Endothelial cell of umbilical vein (primary cell): ENCODE data around the gene LBX2. TPM values are rescaled to one million over a fixed set of nuclear protein-coding genes. Genes with fewer than 3 reads are reported as not detected.
A peak's percentile ranks its signal among the peaks of the same experiment; 100 is the strongest.
"Not testable (repeated sequence)": the region's sequence is repeated elsewhere in the genome, so short reads cannot be mapped to it uniquely, and the experiment has no call there.

Experiments used
- BruUV-seq: library from RNA; stranded (reverse); fragments of 400-500 nt; replicated peaks from 2 replicates; lab custom pipeline; 2021; lab: Mats Ljungman, UMichigan
- CTCF ChIA-PET: fragments of 300-600, 350-600 bp; sonication (Branson Sonifier 250); formaldehyde crosslinking; loops from one replicate; lab custom pipeline; 2021; ENCODE audit warnings: antibody characterized with exemption, inconsistent platforms; lab: Charles Lee
- POLR2A ChIA-PET: fragments of 300-600, 350-600 bp; sonication (Branson Sonifier 250); formaldehyde crosslinking; loops from one replicate; lab custom pipeline; 2021; ENCODE audit warnings: antibody characterized with exemption, inconsistent platforms; lab: Charles Lee
- DNase-seq: peaks from one replicate; pipeline ENCODE4 v3.0.0-alpha.2; 2011; ENCODE audit warnings: low read depth, low spot score
- FAIRE-seq: peaks from 2 replicates; lab custom pipeline; 2011; peaks lifted over from hg19 to GRCh38; lab: Jason Lieb, UNC
- H2AFZ ChIP-seq: 2 replicates; pipeline ENCODE4 v1.6.0; 2012; ENCODE audit warnings: low read depth, low read length, control low read depth, inconsistent platforms
- H3K27ac ChIP-seq: 2 replicates; pipeline ENCODE4 v1.5.1; 2011; ENCODE audit warnings: low read depth, mild to moderate bottlenecking, control low read depth, low read length, moderate library complexity; ENCODE audit not compliant: insufficient read depth
- H3K27me3 ChIP-seq, 2 experiments: 2 replicates each; pipeline versions ENCODE4 v1.6.0 to v1.6.1; 2011; ENCODE audit warnings: low read length in 2 of 2, mixed read lengths in 1 of 2; ENCODE audit not compliant: control insufficient read depth in 2 of 2, insufficient read depth in 2 of 2
- H3K36me3 ChIP-seq, 2 experiments: 2 replicates in 1 of 2; 3 replicates in 1 of 2; pipeline ENCODE4 v1.5.1; 2011; ENCODE audit warnings: low read length in 2 of 2, mild to moderate bottlenecking in 1 of 2, moderate library complexity in 1 of 2; ENCODE audit not compliant: control insufficient read depth in 2 of 2, insufficient read depth in 2 of 2; ENCODE audit errors: extremely low read depth in 1 of 2
- H3K4me1 ChIP-seq: 3 replicates; pipeline ENCODE4 v1.5.1; 2011; ENCODE audit warnings: mild to moderate bottlenecking, low read length; ENCODE audit not compliant: control insufficient read depth, insufficient read depth; ENCODE audit errors: extremely low read depth
- H3K4me2 ChIP-seq: 2 replicates; pipeline ENCODE4 v1.6.1; 2011; ENCODE audit warnings: low read length, control low read depth, mixed read lengths; ENCODE audit not compliant: insufficient read depth
- H3K4me3 ChIP-seq, 3 experiments: fragments of 200-600 bp in 1 of 3; sonication (generic), shearing (Covaris generic) in 1 of 3; replicated peaks in 1 of 3; 2 replicates each; pipeline ENCODE4 v1.5.1; 2011 to 2016; ENCODE audit warnings: control low read depth in 3 of 3, low read length in 3 of 3, mild to moderate bottlenecking in 2 of 3, inconsistent platforms in 1 of 3, low read depth in 1 of 3, moderate library complexity in 1 of 3; ENCODE audit not compliant: insufficient read depth in 1 of 3
- H3K79me2 ChIP-seq: 2 replicates; pipeline ENCODE4 v1.6.0; 2012; ENCODE audit warnings: low read length, inconsistent platforms; ENCODE audit not compliant: control insufficient read depth, insufficient read depth
- H3K9ac ChIP-seq: replicated peaks from 2 replicates; pipeline ENCODE3; 2011; ENCODE audit warnings: low read length, control low read depth; ENCODE audit not compliant: insufficient read depth; ENCODE audit errors: extremely low read depth
- H3K9me1 ChIP-seq: replicated peaks from 3 replicates; pipeline ENCODE4 v1.6.0; 2011; ENCODE audit warnings: mild to moderate bottlenecking, low read length; ENCODE audit not compliant: control insufficient read depth, insufficient read depth; ENCODE audit errors: extremely low read depth
- H3K9me3 ChIP-seq: replicated peaks from 2 replicates; pipeline ENCODE4 v1.5.1; 2012; ENCODE audit warnings: low read length, inconsistent platforms; ENCODE audit not compliant: control insufficient read depth, insufficient read depth
- H4K20me1 ChIP-seq: replicated peaks from 2 replicates; pipeline ENCODE3; 2011; ENCODE audit warnings: mild to moderate bottlenecking, low read length; ENCODE audit not compliant: control insufficient read depth, insufficient read depth; ENCODE audit errors: extremely low read depth
- EZH2 ChIP-seq: IDR thresholded peaks from 2 replicates; pipeline ENCODE4 v1.6.1; 2012; ENCODE audit warnings: borderline replicate concordance, low read depth, mild to moderate bottlenecking, moderate library complexity, low read length, inconsistent platforms; ENCODE audit not compliant: severe bottlenecking
- FOS ChIP-seq: IDR thresholded peaks from 2 replicates; pipeline ENCODE4 v1.6.1; 2011; ENCODE audit warnings: mild to moderate bottlenecking, low read length, moderate library complexity, borderline replicate concordance; ENCODE audit not compliant: insufficient read depth
- GATA2 ChIP-seq: IDR thresholded peaks from 2 replicates; pipeline ENCODE4 v1.7.0; 2011; ENCODE audit warnings: low read depth, mild to moderate bottlenecking, moderate library complexity, mixed read lengths, low read length; ENCODE audit not compliant: insufficient read length, insufficient read depth
- dilution Hi-C: fragments of 300-500 bp; cut with MboI; formaldehyde crosslinking; loops from one replicate; pipeline ENCODE4 v1.15.0; 2019; ENCODE audit warnings: low sequenced_read_pairs; ENCODE audit not compliant: extremely low pct_ligation_motif_present
- intact Hi-C: fragments of 100-400 bp; cut with micrococcal nuclease; formaldehyde crosslinking; loops from one replicate; pipeline ENCODE4 v1.10.0; 2022
- polyA plus RNA-seq, 4 experiments: library from polyadenylated mRNA; depleted of rRNA in 3 of 4; stranded (reverse) in 3 of 4; unstranded in 1 of 4; fragments of >200 nt; gene quantifications; 2 replicates each; pipeline versions ENCODE4 v1.2.1 to v1.2.3, GENCODE V29; 2011 to 2012; ENCODE audit warnings: missing spikeins in 1 of 4
- total RNA-seq: library from RNA; stranded (reverse); gene quantifications from 2 replicates; pipeline ENCODE4 v1.2.3, GENCODE V29; 2021

The LBX2 gene
- total and polyA plus RNA-seq, 2 donors (not counting 3 experiments of a cell fraction or from before 2014, with no cell fraction given), result 2.8 to 3.8 TPM

DNA sequence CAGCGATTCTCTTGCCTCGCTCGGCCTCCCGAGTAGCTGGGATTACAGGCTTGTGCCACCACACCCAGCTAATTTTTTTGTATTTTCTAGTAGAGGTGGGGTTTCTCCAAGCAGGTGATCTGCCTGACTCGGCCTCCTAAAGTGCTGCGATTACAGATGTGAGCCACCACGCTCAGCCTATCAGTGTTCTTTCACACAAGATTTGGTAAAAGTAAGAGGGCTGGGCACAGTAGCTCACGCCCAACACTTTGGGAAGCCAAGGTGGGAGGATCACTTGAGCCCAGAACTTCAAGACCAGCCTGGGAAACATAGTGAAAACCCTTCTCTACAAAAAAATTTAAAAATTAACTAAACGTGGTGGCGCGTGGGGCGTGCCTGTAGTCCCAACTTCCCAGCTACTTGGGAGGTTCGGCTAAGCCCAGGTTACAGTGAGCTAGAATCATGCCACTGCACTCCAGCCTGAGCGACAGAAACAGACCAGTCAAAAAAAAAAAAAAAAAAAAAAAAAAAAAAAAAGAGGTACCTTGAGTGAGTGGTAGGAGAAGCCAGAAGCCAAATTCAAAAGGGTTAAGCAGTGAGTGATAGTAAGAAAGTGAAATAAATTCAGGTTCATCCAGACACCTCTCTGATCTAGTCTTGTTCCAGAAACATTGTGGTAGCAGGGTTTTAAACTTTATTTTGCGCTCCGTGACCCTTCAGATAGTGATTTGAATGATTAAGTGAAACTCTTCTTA is 27.9 kb downstream of the LBX2 start:
- no TSS peak for BruUV-seq
- POLR2A ChIA-PET, result interaction anchor here (0.6 kb wide), 1 partner anchor 39 kb away, joined by 3 read pairs; no protein-coding TSS in a partner anchor
- intact Hi-C loops (loop anchor here (1.0 kb wide), 1 partner anchor 11 kb away; the partner anchor contains the start of gene CCDC142), dilution Hi-C loops (no loop called here)
- Histone ChIP-seq H3K27ac (peak overlapping the region; percentile 10), H3K4me3 (peak overlapping the region; percentile 43 to 84 (median 75)), H3K36me3 (peaks cover 0 to 7% of the 10 kb centered on the region in 2 experiments), H3K79me2 (no peaks in the 10 kb centered on the region), H3K4me2 (peak overlapping the region; percentile 89), H2AFZ (peak overlapping the region; percentile 71), H3K9ac (peak overlapping the region; percentile 46), H3K4me1 (peaks cover 13% of the 10 kb centered on the region), H3K9me3 (no peaks in the 10 kb centered on the region), H3K27me3 (no peaks in the 10 kb centered on the region), H3K9me1 (no peaks in the 10 kb centered on the region), H4K20me1 (no peaks in the 10 kb centered on the region)
- no peak for DNase-seq
- no peak for TF ChIP-seq EZH2
- TF ChIP-seq FOS, result no peak
- TF ChIP-seq GATA2, result no peak
- FAIRE-seq, result no peak
- CTCF ChIA-PET, result interaction anchor here (1.2 to 2.1 kb wide), 2 partner anchors 11 to 61 kb away, joined by 5 to 12 read pairs; partner anchors contain the start of genes CCDC142 and TTC31

DNA sequence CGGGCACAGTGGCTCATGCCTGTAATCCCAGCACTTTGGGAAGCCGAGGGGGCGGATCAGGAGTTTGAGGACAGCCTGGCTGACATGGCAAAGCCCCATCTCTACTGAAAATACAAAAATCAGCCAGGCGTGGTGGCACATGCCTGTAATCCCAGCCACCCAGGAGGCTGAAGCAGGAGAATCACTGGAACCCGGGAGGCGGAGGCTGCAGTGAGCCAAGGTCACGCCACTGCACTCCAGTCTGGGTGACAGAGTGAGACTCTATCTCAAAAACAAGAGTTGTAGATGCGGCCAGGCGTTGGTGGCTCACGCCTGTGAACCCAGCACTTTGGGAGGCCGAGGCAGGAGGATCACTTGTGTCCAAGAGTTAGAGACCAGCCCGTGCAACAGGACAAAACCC is 28.7 kb downstream of the LBX2 start:
- DNase-seq, H3K79me2 ChIP-seq, BruUV-seq, H3K4me3 ChIP-seq, intact Hi-C loops, dilution Hi-C loops, FAIRE-seq, H3K9me3 ChIP-seq, H3K36me3 ChIP-seq, H3K27ac ChIP-seq, POLR2A ChIA-PET, H3K27me3 ChIP-seq, H3K9ac ChIP-seq, H4K20me1 ChIP-seq, H3K9me1 ChIP-seq, H3K4me2 ChIP-seq, H2AFZ ChIP-seq: not testable (repeated sequence)
- H3K4me1 ChIP-seq, result peaks cover 17% of the 10 kb centered on the region
- CTCF ChIA-PET, result interaction anchor here (1.2 kb wide), 1 partner anchor 62 kb away, joined by 5 read pairs; no protein-coding TSS in a partner anchor
